HUES6 (cell line): ENCODE results near the gene PNPO.

Experiments used
- H3K27ac ChIP-seq: 2 replicates; pipeline ENCODE4 v1.7.0; 2013; ENCODE audit warnings: low read depth, mild to moderate bottlenecking, low read length, inconsistent platforms
- H3K27me3 ChIP-seq: 2 replicates; pipeline ENCODE4 v1.6.1; 2013; ENCODE audit warnings: low read length; ENCODE audit not compliant: control insufficient read depth, insufficient read depth
- H3K36me3 ChIP-seq: 2 replicates; pipeline ENCODE4 v1.6.1; 2013; ENCODE audit warnings: low read length; ENCODE audit not compliant: control insufficient read depth, insufficient read depth
- H3K4me1 ChIP-seq: 2 replicates; pipeline ENCODE4 v1.6.1; 2013; ENCODE audit warnings: low read length; ENCODE audit not compliant: control insufficient read depth, insufficient read depth
- H3K4me3 ChIP-seq: 2 replicates; pipeline ENCODE4 v1.5.1; 2013; ENCODE audit warnings: low read depth, low read length
- H3K9ac ChIP-seq: one replicate; pipeline ENCODE4 v1.6.1; 2013; ENCODE audit warnings: mild to moderate bottlenecking, low read length
- H3K9me3 ChIP-seq: 2 replicates; pipeline ENCODE4 v1.6.1; 2013; ENCODE audit warnings: low read depth, low read length; ENCODE audit not compliant: control insufficient read depth, insufficient read depth

The PNPO gene

GRCh38 chr17:47937941-47938340 is 3.4 kb upstream of the PNPO start:
- Histone ChIP-seq H3K27ac (no peak overlapping the region), H3K9ac (no peak overlapping the region), H3K4me3 (no peak overlapping the region), H3K4me1 (0 out of 2 replicates have a peak, but pooled peaks cover 6% of the 10 kb centered on the region), H3K9me3 (no peaks in the 10 kb centered on the region), H3K36me3 (no peaks in the 10 kb centered on the region), H3K27me3 (peaks cover 5% of the 10 kb centered on the region; the same call in 1 of the 2 replicates)

DNA sequence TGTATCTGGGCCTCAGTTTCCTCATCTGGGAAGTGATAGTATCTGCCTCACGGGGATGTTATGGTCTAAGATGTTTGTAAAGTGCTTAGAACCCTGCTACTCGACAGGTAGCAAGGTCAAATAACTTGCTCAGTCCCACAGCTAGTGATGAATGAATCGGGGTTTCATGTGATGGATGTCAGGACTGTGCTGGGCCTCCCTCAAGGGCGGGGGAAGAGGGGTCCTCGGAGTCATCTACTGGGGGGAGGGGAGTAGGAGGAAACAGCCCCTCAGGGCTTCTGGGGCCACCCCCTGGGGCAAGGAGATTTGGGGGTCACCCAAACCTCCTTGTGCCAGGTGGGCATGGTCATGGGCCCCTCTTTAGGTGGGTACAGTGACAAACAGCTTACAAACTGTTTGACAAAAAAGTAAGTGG is 732 bp downstream of the PNPO start:
- Histone ChIP-seq H3K27me3 (peaks cover 5% of the 10 kb centered on the region; the same call in 1 of the 2 replicates), H3K9me3 (no peaks in the 10 kb centered on the region), H3K36me3 (0 out of 2 replicates have a peak, but pooled peaks cover 6% of the 10 kb centered on the region), H3K4me1 (0 out of 2 replicates have a peak, but pooled peaks cover 7% of the 10 kb centered on the region), H3K9ac (peak overlapping the region; percentile 53), H3K27ac (no peak overlapping the region), H3K4me3 (peak overlapping the region; percentile 65)

GRCh38 chr17:47942568-47942967 is 1.2 kb downstream of the PNPO start:
- H3K4me3 ChIP-seq, result peak overlapping the region; percentile 65
- 0 out of 2 replicates have a peak, but pooled peaks cover 9% of the 10 kb centered on the region for H3K4me1 ChIP-seq
- no peak overlapping the region for H3K27ac ChIP-seq
- H3K9ac ChIP-seq, result no peak overlapping the region
- H3K27me3 ChIP-seq, result peaks cover 5% of the 10 kb centered on the region; the same call in 1 of the 2 replicates
- 0 out of 2 replicates have a peak, but pooled peaks cover 6% of the 10 kb centered on the region for H3K36me3 ChIP-seq
- H3K9me3 ChIP-seq, result no peaks in the 10 kb centered on the region

- Histone ChIP-seq H3K27ac (no peak overlapping the region), H3K36me3 (0 out of 2 replicates have a peak, but pooled peaks cover 9% of the 10 kb centered on the region), H3K4me1 (peaks cover 20% of the 10 kb centered on the region), H3K9me3 (no peaks in the 10 kb centered on the region), H3K27me3 (peaks cover 5% of the 10 kb centered on the region; the same call in 1 of the 2 replicates), H3K9ac (no peak overlapping the region), H3K4me3 (no peak overlapping the region)
Observed at GRCh38 chr17:47945080-47945479, 3.7 kb downstream of the PNPO start.

- Histone ChIP-seq H3K9me3 (no peaks in the 10 kb centered on the region), H3K27ac (no peak overlapping the region), H3K27me3 (peaks cover 3% of the 10 kb centered on the region; the same call in 1 of the 2 replicates), H3K9ac (no peak overlapping the region), H3K36me3 (0 out of 2 replicates have a peak, but pooled peaks cover 9% of the 10 kb centered on the region), H3K4me1 (peaks cover 20% of the 10 kb centered on the region), H3K4me3 (no peak overlapping the region)
Observed at GRCh38 chr17:47945529-47946508, 4.4 kb downstream of the PNPO start.

GRCh38 chr17:47946516-47946915 is 5.1 kb downstream of the PNPO start:
- H3K27ac ChIP-seq, result no peak overlapping the region

DNA sequence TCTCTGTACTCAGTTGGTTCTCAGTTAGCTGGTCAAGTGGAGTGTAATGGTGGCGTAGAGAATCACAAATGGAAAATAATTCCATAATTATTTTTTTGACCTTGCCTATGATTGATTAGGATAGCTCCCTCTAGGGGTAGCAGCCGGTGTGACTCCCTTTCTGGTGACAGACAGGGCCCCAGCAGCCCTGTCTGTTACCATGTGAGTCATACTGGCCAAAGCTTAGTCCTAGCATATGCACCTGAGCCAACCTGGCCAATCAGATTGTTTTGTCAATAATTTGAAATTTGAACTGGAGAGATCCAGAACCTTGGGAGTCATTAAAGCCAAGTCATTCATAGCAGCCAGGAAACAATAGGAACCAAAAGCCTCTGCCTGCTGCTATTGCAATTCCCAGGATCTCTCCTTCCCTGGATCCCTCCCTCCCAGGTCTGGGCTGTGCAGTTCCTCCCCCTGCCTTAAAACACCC is 5.6 kb downstream of the PNPO start:
- 0 out of 2 replicates have a peak, but pooled peaks cover 9% of the 10 kb centered on the region for H3K36me3 ChIP-seq

More at GRCh38 chr17:47946516-47946915, 5.1 kb downstream of the PNPO start:
- H3K4me1 ChIP-seq, result peaks cover 20% of the 10 kb centered on the region
- no peak overlapping the region for H3K4me3 ChIP-seq
- H3K27me3 ChIP-seq, result no peaks in the 10 kb centered on the region
- H3K9me3 ChIP-seq, result no peaks in the 10 kb centered on the region
- H3K9ac ChIP-seq, result no peak overlapping the region
- H3K36me3 ChIP-seq, result 0 out of 2 replicates have a peak, but pooled peaks cover 9% of the 10 kb centered on the region

GRCh38 chr17:47948706-47949196 is 7.4 kb downstream of the PNPO start:
- H3K4me1 ChIP-seq, result peaks cover 14% of the 10 kb centered on the region
- 0 out of 2 replicates have a peak, but pooled peaks cover 9% of the 10 kb centered on the region for H3K36me3 ChIP-seq
- H3K9ac ChIP-seq, result peak overlapping the region; percentile 37
- H3K27ac ChIP-seq, result no peak overlapping the region
- H3K27me3 ChIP-seq, result no peaks in the 10 kb centered on the region
- no peaks in the 10 kb centered on the region for H3K9me3 ChIP-seq
- H3K4me3 ChIP-seq, result no peak overlapping the region

More for the DNA sequence above, 5.6 kb downstream of the PNPO start:
- peaks cover 19% of the 10 kb centered on the region for H3K4me1 ChIP-seq
- no peak overlapping the region for H3K4me3 ChIP-seq
- no peak overlapping the region for H3K27ac ChIP-seq
- no peaks in the 10 kb centered on the region for H3K9me3 ChIP-seq
- no peaks in the 10 kb centered on the region for H3K27me3 ChIP-seq
- H3K9ac ChIP-seq, result no peak overlapping the region

GRCh38 chr17:47949197-47949759 is 7.9 kb downstream of the PNPO start:
- Histone ChIP-seq H3K27me3 (no peaks in the 10 kb centered on the region), H3K9me3 (no peaks in the 10 kb centered on the region), H3K36me3 (0 out of 2 replicates have a peak, but pooled peaks cover 9% of the 10 kb centered on the region), H3K9ac (peak overlapping the region; percentile 37), H3K4me3 (peak overlapping the region; percentile 42), H3K4me1 (peaks cover 14% of the 10 kb centered on the region), H3K27ac (no peak overlapping the region)

DNA sequence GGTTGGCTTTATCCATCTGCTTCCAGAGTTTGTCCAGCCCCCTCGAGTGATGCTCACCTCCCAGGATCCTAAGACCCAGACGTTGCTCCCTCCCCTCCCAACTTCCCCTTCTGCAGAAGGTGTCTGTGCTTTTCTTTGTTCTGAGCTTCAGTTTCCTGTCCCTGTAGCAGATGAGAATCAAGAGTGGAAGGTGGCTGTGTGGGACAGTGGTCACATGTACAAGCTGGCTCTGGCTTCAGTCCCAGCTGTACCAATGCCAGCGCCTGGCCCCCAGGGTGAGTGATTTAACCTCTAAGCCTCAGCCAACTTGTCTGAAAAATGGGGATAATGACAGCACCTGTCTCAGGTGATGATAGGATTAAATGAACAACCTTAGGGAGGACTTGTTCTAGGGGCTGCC is 8.6 kb downstream of the PNPO start:
- Histone ChIP-seq H3K9me3 (no peaks in the 10 kb centered on the region), H3K4me1 (peaks cover 14% of the 10 kb centered on the region), H3K9ac (no peak overlapping the region), H3K36me3 (0 out of 2 replicates have a peak, but pooled peaks cover 8% of the 10 kb centered on the region), H3K27me3 (no peaks in the 10 kb centered on the region), H3K4me3 (no peak overlapping the region), H3K27ac (no peak overlapping the region)
